Panc1 (cell line): ENCODE data around the gene NPTX2. TPM values are rescaled to one million over a fixed set of nuclear protein-coding genes. Genes with fewer than 3 reads are reported as not detected.

Experiments
- ATAC-seq: fragments of 200-7000 bp; cut with Tn5 transposase; 2 replicates; pipeline ENCODE4 v1.9.1; 2020; ENCODE audit warnings: mild to moderate bottlenecking, moderate library complexity
- BruUV-seq: library from RNA; stranded (reverse); fragments of 400-500 nt; replicated peaks from 2 replicates; lab custom pipeline; 2021; lab: Mats Ljungman, UMichigan
- CTCF ChIA-PET: fragments of 300-600 bp; sonication (Branson Sonifier 250); formaldehyde crosslinking; loops from one replicate; lab custom pipeline; 2022; ENCODE audit warnings: antibody characterized with exemption; lab: Charles Lee
- POLR2A ChIA-PET: fragments of 300-600 bp; sonication (Branson Sonifier 250); formaldehyde crosslinking; loops from one replicate; lab custom pipeline; 2022; ENCODE audit warnings: antibody characterized with exemption; lab: Charles Lee
- DNase-seq: peaks from one replicate; pipeline ENCODE4 v3.0.0-alpha.2; 2010; ENCODE audit warnings: low read depth, low spot score
- H3K27ac ChIP-seq: 2 replicates; pipeline ENCODE4 v1.5.1; 2011; ENCODE audit warnings: mild to moderate bottlenecking, low read length, inconsistent platforms
- H3K27me3 ChIP-seq: fragments of 200-500 bp; sonication (Bioruptor generic); 2 replicates; pipeline ENCODE4 v1.6.0; 2014; ENCODE audit warnings: low read length, inconsistent platforms; ENCODE audit not compliant: control insufficient read depth, insufficient read depth
- H3K36me3 ChIP-seq: fragments of 200-500 bp; sonication (Bioruptor generic); 2 replicates; pipeline ENCODE4 v1.5.1; 2014; ENCODE audit warnings: inconsistent platforms, mild to moderate bottlenecking, low read length, moderate library complexity; ENCODE audit not compliant: control insufficient read depth, insufficient read depth
- H3K4me1 ChIP-seq: 2 replicates; pipeline ENCODE4 v1.5.1; 2011; ENCODE audit warnings: inconsistent platforms, mild to moderate bottlenecking, low read length, moderate library complexity; ENCODE audit not compliant: control insufficient read depth, insufficient read depth
- H3K4me3 ChIP-seq, 2 experiments: 2 replicates each; pipeline ENCODE4 v1.5.1; 2011 to 2012; ENCODE audit warnings: low read depth in 2 of 2, low read length in 2 of 2, mild to moderate bottlenecking in 2 of 2, inconsistent platforms in 1 of 2, moderate library complexity in 1 of 2
- H3K9me3 ChIP-seq: fragments of 200-500 bp; sonication (Bioruptor generic); 2 replicates; pipeline ENCODE4 v1.5.1; 2014; ENCODE audit warnings: low read depth, mild to moderate bottlenecking, inconsistent platforms, low read length, moderate library complexity; ENCODE audit not compliant: control insufficient read depth, insufficient read depth
- POLR2AphosphoS5 ChIP-seq: IDR thresholded peaks from 2 replicates; pipeline ENCODE4 v1.6.1; 2012; ENCODE audit warnings: mild to moderate bottlenecking, low read depth, low read length, moderate library complexity
- SIN3A ChIP-seq: IDR thresholded peaks from 2 replicates; pipeline ENCODE4 v1.6.1; 2012; ENCODE audit warnings: low read depth, mild to moderate bottlenecking, low read length, moderate library complexity, borderline replicate concordance; ENCODE audit not compliant: insufficient read depth
- TCF7L2 ChIP-seq: IDR thresholded peaks from 2 replicates; pipeline ENCODE4 v1.6.1; 2011; ENCODE audit warnings: mild to moderate bottlenecking, low read depth, low read length, inconsistent platforms
- in situ Hi-C: cut with HindIII; loops from 2 replicates; pipeline ENCODE4 v1.10.0; 2016; ENCODE audit warnings: low sequenced_read_pairs, low pct_unique_long_range_greater_than_20kb
- intact Hi-C: fragments of 100-400 bp; cut with micrococcal nuclease; formaldehyde crosslinking; loops from one replicate; pipeline ENCODE4 v1.10.0; 2022; ENCODE audit not compliant: unreplicated experiment
- total RNA-seq: library from RNA; stranded (reverse); gene quantifications from one replicate; pipeline ENCODE4 v1.2.1, GENCODE V29; 2021; ENCODE audit not compliant: unreplicated experiment
- TF ChIP-seq, protein P1 (sequence below), 2 experiments: IDR thresholded peaks; 2 replicates each; pipeline ENCODE4 v1.6.1; 2011 to 2012; ENCODE audit warnings: low read depth in 2 of 2, control low read depth in 1 of 2, low read length in 1 of 2, mild to moderate bottlenecking in 1 of 2, moderate library complexity in 1 of 2; ENCODE audit not compliant: insufficient read depth in 1 of 2
- TF ChIP-seq, protein P2 (sequence below): fragments of 450-650 bp; IDR thresholded peaks from 2 replicates; pipeline ENCODE4 v1.5.1; 2017; ENCODE audit warnings: mild to moderate bottlenecking

Gene NPTX2
- total RNA-seq, 1 experiment from 2014 or later = 0.15 TPM

DNA sequence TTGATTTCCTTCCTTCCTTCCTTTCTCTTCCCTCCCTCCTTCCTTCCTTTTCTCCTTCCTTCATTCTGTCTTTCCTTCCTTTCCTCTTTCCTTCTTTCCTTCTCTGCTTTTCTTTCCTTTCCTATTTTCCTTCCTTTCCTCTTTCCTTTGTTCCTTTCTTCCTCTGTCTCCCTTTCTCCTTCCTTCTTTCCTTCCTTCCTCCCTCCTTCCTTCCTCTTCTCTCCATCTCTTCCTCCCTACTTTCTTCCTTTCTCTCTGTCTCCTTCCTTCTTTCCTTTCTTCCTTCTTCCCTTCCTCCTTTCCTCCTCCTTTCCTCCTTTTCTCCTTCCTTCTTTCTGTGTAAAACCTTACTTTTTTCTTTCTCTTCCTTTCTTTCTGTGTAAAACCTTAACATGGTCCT is 32.3 kb upstream of the NPTX2 start:
- Histone ChIP-seq H3K36me3 (no peaks in the 10 kb centered on the region), H3K27ac (no peak overlapping the region), H3K27me3 (peaks cover 8% of the 10 kb centered on the region), H3K4me1 (no peaks in the 10 kb centered on the region), H3K9me3 (no peaks in the 10 kb centered on the region), H3K4me3 (no peak overlapping the region)
- CTCF ChIA-PET = no interaction called here
- intact Hi-C loops (no loop called here), in situ Hi-C loops (no loop called here)
- TF ChIP-seq TCF7L2 (no peak), SIN3A (no peak), POLR2AphosphoS5 (no peak)
- TF ChIP-seq, protein P1, sequence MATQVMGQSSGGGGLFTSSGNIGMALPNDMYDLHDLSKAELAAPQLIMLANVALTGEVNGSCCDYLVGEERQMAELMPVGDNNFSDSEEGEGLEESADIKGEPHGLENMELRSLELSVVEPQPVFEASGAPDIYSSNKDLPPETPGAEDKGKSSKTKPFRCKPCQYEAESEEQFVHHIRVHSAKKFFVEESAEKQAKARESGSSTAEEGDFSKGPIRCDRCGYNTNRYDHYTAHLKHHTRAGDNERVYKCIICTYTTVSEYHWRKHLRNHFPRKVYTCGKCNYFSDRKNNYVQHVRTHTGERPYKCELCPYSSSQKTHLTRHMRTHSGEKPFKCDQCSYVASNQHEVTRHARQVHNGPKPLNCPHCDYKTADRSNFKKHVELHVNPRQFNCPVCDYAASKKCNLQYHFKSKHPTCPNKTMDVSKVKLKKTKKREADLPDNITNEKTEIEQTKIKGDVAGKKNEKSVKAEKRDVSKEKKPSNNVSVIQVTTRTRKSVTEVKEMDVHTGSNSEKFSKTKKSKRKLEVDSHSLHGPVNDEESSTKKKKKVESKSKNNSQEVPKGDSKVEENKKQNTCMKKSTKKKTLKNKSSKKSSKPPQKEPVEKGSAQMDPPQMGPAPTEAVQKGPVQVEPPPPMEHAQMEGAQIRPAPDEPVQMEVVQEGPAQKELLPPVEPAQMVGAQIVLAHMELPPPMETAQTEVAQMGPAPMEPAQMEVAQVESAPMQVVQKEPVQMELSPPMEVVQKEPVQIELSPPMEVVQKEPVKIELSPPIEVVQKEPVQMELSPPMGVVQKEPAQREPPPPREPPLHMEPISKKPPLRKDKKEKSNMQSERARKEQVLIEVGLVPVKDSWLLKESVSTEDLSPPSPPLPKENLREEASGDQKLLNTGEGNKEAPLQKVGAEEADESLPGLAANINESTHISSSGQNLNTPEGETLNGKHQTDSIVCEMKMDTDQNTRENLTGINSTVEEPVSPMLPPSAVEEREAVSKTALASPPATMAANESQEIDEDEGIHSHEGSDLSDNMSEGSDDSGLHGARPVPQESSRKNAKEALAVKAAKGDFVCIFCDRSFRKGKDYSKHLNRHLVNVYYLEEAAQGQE (IDR thresholded peaks at IDR 0.05; ENCODE audit: insufficient read depth in 1 of 2, low read depth in 2 of 2, low read length in 1 of 2) = no peak
- TF ChIP-seq, protein P2, sequence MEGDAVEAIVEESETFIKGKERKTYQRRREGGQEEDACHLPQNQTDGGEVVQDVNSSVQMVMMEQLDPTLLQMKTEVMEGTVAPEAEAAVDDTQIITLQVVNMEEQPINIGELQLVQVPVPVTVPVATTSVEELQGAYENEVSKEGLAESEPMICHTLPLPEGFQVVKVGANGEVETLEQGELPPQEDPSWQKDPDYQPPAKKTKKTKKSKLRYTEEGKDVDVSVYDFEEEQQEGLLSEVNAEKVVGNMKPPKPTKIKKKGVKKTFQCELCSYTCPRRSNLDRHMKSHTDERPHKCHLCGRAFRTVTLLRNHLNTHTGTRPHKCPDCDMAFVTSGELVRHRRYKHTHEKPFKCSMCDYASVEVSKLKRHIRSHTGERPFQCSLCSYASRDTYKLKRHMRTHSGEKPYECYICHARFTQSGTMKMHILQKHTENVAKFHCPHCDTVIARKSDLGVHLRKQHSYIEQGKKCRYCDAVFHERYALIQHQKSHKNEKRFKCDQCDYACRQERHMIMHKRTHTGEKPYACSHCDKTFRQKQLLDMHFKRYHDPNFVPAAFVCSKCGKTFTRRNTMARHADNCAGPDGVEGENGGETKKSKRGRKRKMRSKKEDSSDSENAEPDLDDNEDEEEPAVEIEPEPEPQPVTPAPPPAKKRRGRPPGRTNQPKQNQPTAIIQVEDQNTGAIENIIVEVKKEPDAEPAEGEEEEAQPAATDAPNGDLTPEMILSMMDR = no peak
- DNase-seq (no peak), ATAC-seq (no peak)
- no TSS peak for BruUV-seq
- POLR2A ChIA-PET = no interaction called here

DNA sequence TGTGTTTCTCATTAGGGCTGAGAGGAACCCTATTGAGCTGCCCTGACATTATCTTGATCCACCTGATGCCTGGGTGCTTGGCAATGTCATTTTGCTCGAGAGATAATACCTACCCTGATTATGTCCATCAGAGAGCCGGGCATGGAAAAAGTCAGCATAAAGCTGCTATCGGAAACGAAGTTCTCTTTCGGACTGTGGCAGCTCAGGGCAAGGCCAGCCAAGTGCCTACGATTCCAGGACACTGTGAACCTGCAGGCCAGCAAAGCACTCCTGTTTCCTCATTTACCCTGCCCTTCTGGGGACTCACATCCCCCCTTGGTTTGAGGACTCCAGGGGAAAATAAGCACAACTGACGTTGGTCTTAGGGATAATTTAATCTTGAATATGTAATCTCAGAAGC is 25.2 kb upstream of the NPTX2 start:
- in situ Hi-C loops = no loop called here
- ATAC-seq = no peak
- H3K27ac ChIP-seq = no peak overlapping the region
- no TSS peak for BruUV-seq
- no peaks in the 10 kb centered on the region for H3K4me1 ChIP-seq
- no peak for DNase-seq
- H3K27me3 ChIP-seq = peaks cover 5% of the 10 kb centered on the region
- no peaks in the 10 kb centered on the region for H3K9me3 ChIP-seq
- no peak overlapping the region for H3K4me3 ChIP-seq
- ChIA-PET CTCF (interaction anchor here (0.5 kb wide), 1 partner anchor 158 kb away, joined by 5 read pairs; no protein-coding TSS in a partner anchor), POLR2A (no interaction called here)
- TF ChIP-seq SIN3A = no peak
- no peak for TF ChIP-seq TCF7L2
- TF ChIP-seq, protein P2 = no peak
- TF ChIP-seq, protein P1 (IDR thresholded peaks at IDR 0.05; ENCODE audit: insufficient read depth in 1 of 2, low read depth in 2 of 2, low read length in 1 of 2) = no peak
- H3K36me3 ChIP-seq = no peaks in the 10 kb centered on the region
- intact Hi-C loops = no loop called here
